Measurements from ENCODE around the gene DDX10. TPM values are rescaled to one million over a fixed set of nuclear protein-coding genes. Genes with fewer than 3 reads are reported as not detected.

DDX10 gene
- total RNA-seq, 1 experiment from 2014 or later = 72.2 TPM

DNA sequence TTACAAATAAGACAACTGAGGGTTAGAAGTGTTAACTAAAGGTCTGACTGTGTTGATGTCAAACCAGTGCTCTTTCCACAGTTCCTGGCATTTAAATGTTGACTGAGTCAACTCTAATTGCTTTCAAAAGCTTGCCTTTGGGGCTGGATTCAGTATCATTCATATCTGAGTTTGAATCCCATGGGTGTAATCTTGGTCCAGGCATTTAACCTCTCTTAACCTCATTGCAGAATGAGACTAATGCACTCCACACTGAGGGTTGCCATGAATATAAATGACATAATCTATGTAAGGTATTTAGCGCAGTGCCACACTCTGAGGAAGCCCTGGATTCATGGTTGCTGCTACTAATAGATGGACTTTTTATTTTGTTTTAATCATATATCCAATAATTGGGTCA is 274.3 kb downstream of the DDX10 start:
- no peaks in the 10 kb centered on the region for H3K27me3 ChIP-seq (replicated peaks; ENCODE audit: insufficient read depth, low read depth, low read length, poor library complexity)
- intact Hi-C loops (cut with micrococcal nuclease; ENCODE audit: unreplicated experiment) = no loop called here
- no peak for DNase-seq (ENCODE audit: low spot score)
- H3K27ac ChIP-seq (ENCODE audit: low read depth, low read length, poor library complexity, severe bottlenecking) = no peak overlapping the region
- no peaks in the 10 kb centered on the region for H3K36me3 ChIP-seq (ENCODE audit: insufficient read depth, low read length, poor library complexity, severe bottlenecking)
- no peaks in the 10 kb centered on the region for H3K9me3 ChIP-seq (ENCODE audit: low read depth, low read length, poor library complexity, severe bottlenecking)
- TF ChIP-seq, protein P1, sequence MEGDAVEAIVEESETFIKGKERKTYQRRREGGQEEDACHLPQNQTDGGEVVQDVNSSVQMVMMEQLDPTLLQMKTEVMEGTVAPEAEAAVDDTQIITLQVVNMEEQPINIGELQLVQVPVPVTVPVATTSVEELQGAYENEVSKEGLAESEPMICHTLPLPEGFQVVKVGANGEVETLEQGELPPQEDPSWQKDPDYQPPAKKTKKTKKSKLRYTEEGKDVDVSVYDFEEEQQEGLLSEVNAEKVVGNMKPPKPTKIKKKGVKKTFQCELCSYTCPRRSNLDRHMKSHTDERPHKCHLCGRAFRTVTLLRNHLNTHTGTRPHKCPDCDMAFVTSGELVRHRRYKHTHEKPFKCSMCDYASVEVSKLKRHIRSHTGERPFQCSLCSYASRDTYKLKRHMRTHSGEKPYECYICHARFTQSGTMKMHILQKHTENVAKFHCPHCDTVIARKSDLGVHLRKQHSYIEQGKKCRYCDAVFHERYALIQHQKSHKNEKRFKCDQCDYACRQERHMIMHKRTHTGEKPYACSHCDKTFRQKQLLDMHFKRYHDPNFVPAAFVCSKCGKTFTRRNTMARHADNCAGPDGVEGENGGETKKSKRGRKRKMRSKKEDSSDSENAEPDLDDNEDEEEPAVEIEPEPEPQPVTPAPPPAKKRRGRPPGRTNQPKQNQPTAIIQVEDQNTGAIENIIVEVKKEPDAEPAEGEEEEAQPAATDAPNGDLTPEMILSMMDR (conservative IDR thresholded peaks at IDR 0.05; ENCODE audit: low read depth, low read length) = no peak
- no peak for TF ChIP-seq EZH2 (IDR thresholded peaks at IDR 0.05; ENCODE audit: borderline replicate concordance, low read depth, low read length, poor library complexity, severe bottlenecking)
- ChIA-PET POLR2A (ENCODE audit: low non-redundant PET) (no interaction called here), CTCF (no interaction called here)
- H3K4me3 ChIP-seq (ENCODE audit: low read depth, low read length, poor library complexity, severe bottlenecking) = no peak overlapping the region
- peaks cover 10% of the 10 kb centered on the region for H3K4me1 ChIP-seq (ENCODE audit: insufficient read depth, low read length, poor library complexity, severe bottlenecking)
- BruUV-seq (replicated peaks) = no TSS peak

DNA sequence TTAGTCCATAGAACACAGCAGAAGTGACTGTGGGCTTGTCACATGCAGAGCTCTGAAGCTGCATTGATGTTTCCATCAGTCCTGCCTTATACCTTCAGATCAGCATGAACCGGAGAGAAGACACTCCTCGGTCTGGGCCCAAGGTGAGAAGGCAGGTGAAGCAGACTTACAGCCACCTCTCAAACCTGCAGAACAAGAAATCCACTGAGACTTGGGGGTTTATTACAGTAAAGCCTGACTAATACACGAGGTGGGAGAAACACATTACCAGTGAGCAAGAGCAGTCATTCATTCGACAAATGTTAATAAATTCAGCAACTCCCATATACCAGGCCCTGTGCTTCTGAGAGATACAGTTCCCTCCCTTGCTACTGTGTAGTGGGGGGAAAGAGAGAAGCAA is 279.0 kb downstream of the DDX10 start:
- CTCF ChIA-PET = no interaction called here
- DNase-seq (ENCODE audit: low spot score) = no peak
- H3K9me3 ChIP-seq (ENCODE audit: low read depth, low read length, poor library complexity, severe bottlenecking) = no peaks in the 10 kb centered on the region
- BruUV-seq (replicated peaks) = no TSS peak
- intact Hi-C loops (cut with micrococcal nuclease; ENCODE audit: unreplicated experiment) = no loop called here
- H3K4me1 ChIP-seq (ENCODE audit: insufficient read depth, low read length, poor library complexity, severe bottlenecking) = peaks cover 13% of the 10 kb centered on the region
- H3K27ac ChIP-seq (ENCODE audit: low read depth, low read length, poor library complexity, severe bottlenecking) = no peak overlapping the region
- TF ChIP-seq, protein P1 (conservative IDR thresholded peaks at IDR 0.05; ENCODE audit: low read depth, low read length) = no peak
- TF ChIP-seq EZH2 (IDR thresholded peaks at IDR 0.05; ENCODE audit: borderline replicate concordance, low read depth, low read length, poor library complexity, severe bottlenecking) = no peak
- H3K36me3 ChIP-seq (ENCODE audit: insufficient read depth, low read length, poor library complexity, severe bottlenecking) = no peaks in the 10 kb centered on the region
- no peak overlapping the region for H3K4me3 ChIP-seq (ENCODE audit: low read depth, low read length, poor library complexity, severe bottlenecking)
- H3K27me3 ChIP-seq (replicated peaks; ENCODE audit: insufficient read depth, low read depth, low read length, poor library complexity) = no peaks in the 10 kb centered on the region
- POLR2A ChIA-PET (ENCODE audit: low non-redundant PET) = no interaction called here

DNA sequence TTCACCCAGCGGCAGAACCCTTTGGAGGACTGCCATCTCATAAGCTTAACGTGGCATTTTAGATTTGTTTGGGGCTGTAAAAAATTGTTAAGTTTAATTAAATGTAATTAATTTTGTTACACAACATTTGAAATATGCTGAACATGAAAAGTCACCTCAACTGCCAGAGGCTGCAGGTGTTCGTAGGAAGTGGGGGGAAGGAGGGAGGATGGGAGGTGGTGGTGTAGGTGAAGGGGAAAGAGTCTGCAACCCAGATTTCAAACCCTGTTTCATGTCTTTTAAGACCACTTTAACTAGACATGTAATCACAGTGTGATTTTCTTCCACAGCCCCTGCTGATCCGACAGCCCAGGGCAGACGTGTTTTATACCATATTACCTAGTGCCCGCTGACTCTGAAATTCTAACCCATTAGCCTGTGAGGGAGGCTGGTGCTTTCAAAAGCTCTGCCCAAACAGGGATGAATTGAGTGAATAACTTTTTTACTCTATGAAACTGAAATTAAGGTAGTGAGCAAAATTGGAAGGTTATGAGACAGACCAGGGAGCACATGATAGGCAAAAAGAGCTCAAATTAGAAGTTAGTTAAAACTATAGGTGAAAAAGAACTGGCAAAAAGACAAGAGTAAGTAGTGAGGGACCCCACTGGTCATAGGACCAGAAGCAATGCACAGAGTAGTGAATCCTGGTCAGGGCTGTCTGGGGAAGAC is 279.8 kb downstream of the DDX10 start:
- Histone ChIP-seq H3K9me3 (ENCODE audit: low read depth, low read length, poor library complexity, severe bottlenecking) (no peaks in the 10 kb centered on the region), H3K4me3 (ENCODE audit: low read depth, low read length, poor library complexity, severe bottlenecking) (no peak overlapping the region), H3K27ac (ENCODE audit: low read depth, low read length, poor library complexity, severe bottlenecking) (no peak overlapping the region), H3K4me1 (ENCODE audit: insufficient read depth, low read length, poor library complexity, severe bottlenecking) (peaks cover 10% of the 10 kb centered on the region), H3K27me3 (replicated peaks; ENCODE audit: insufficient read depth, low read depth, low read length, poor library complexity) (no peaks in the 10 kb centered on the region), H3K36me3 (ENCODE audit: insufficient read depth, low read length, poor library complexity, severe bottlenecking) (no peaks in the 10 kb centered on the region)
- intact Hi-C loops (cut with micrococcal nuclease; ENCODE audit: unreplicated experiment) = no loop called here
- DNase-seq (ENCODE audit: low spot score) = no peak
- CTCF ChIA-PET = no interaction called here
- POLR2A ChIA-PET (ENCODE audit: low non-redundant PET) = no interaction called here
- TF ChIP-seq, protein P1 (conservative IDR thresholded peaks at IDR 0.05; ENCODE audit: low read depth, low read length) = no peak
- no peak for TF ChIP-seq EZH2 (IDR thresholded peaks at IDR 0.05; ENCODE audit: borderline replicate concordance, low read depth, low read length, poor library complexity, severe bottlenecking)
- BruUV-seq (replicated peaks) = no TSS peak

Data from A673 (cell line).